ENCODE measurements around the gene MAGI3.
"Not testable (repeated sequence)": the region's sequence is repeated elsewhere in the genome, so short reads cannot be mapped to it uniquely, and the experiment has no call there.

MAGI3 gene

DNA sequence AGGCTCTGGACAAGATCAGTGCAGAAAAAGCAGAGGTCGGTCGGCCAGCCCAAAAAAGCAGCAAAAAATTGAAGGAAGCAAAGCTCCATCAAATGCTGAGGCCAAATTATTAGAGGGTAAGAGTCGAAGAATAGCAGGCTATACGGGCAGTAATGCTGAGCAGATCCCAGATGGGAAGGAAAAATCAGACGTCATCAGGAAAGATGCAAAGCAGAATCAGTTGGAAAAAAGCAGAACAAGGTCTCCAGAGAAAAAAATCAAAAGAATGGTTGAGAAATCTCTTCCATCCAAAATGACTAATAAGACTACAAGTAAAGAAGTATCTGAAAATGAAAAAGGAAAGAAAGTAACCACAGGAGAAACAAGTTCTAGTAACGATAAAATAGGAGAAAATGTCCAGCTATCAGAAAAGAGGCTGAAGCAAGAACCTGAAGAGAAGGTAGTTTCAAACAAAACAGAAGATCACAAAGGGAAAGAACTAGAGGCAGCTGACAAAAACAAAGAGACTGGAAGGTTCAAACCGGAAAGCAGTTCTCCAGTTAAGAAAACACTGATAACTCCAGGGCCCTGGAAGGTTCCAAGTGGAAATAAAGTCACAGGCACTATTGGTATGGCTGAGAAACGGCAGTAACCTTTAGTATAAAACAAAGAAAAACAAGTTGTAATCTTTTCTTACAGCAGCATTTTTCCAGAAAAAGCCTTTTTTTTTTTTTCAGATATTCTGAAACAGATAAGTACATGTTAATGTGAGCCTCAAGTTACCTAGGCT is 293.3 kb downstream of the MAGI3 start:
- DNase-seq (ENCODE audit: low read depth in 3 of 3, low spot score in 1 of 3): no peak

DNA sequence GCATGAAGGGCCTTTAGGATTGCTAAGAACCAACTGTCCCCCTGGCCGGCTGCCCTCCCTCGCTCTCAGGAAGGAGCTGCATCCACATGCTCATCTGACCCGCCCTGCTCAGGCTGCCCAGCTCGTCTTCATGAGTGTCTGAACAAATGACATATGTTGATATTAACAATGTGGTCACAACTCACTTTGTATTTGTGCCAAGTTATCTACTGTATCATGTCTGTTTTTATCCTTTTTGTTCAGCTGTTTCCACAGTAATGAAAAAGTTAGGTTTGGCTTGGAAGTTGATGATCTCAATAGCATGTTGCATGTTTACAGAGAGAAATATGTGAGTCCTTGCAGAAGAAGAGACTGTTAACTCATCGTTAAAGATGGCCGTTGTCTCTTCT is 293.8 kb downstream of the MAGI3 start:
- no peak for DNase-seq (ENCODE audit: low read depth in 3 of 3, low spot score in 1 of 3)

GRCh38 chr1:113686891-113687618 is 296.7 kb downstream of the MAGI3 start:
- no peak for DNase-seq (ENCODE audit: low read depth in 3 of 3, low spot score in 1 of 3)

DNA sequence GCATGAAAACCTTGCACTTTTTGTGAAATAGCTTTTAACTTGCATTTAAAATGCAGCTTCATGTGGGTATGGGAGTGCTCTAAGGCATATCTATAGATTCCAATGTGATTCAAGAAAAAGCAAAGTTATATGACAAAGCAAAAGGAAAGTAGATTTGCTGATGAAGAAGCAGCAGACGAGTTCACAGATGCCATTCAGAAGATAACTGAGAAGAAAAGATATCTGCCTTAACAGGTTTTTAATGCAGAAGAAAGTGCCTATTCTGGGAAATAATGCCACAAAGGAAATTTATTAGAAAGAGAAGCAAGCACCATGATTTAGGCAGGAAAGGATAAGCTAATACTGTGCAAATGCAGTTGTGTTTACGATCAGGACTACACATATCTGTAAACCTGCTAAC is 300.9 kb downstream of the MAGI3 start:
- no peak for DNase-seq (ENCODE audit: low read depth in 3 of 3, low spot score in 1 of 3)

DNA sequence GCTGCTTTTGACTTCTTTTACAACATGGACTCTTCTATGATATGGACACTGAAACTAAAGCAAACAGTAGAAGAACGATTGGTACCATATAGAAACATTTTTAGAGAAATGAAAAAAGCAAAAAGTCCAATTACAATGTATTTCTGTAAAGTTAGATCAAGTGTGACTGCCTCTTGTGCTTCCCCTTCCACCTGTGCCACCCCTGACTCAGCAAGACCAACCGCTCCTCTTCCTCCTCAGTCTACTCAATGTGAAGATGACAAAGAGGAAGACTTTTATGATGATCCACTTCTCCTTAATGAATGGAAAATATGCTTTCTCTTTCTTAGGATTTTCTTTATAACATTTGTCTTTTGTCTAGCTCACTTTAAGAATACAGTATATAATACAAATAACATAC is 302.0 kb downstream of the MAGI3 start:
- no peak for DNase-seq (ENCODE audit: low read depth in 3 of 3, low spot score in 1 of 3)

- DNase-seq (ENCODE audit: low read depth in 3 of 3, low spot score in 1 of 3): no peak
These were observed 302.6 kb downstream of the MAGI3 start for GRCh38 chr1:113692824-113693431.

- no peak for DNase-seq (ENCODE audit: low read depth in 3 of 3, low spot score in 1 of 3)
These were observed 304.6 kb downstream of the MAGI3 start for GRCh38 chr1:113694910-113695309.

DNA sequence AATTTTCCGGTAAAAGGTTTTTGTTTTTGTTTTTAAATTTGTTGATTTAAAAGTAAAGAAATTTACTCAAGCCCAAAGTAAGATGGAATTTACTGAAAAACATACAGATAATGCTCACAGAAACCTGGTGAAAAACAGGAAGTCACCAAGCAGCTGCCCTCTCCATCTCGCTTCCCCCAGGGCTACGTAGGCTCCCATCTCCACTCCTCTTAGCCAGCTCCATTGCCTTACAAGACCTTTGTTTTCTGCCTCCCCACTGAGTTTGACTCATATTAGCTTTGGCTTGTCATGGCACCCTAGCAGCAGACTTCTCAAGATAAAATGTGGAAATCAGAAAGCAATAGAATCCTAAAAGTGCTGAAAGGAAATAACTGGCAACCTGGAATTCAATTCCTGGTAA is 311.1 kb downstream of the MAGI3 start:
- no peak for DNase-seq (ENCODE audit: low read depth in 3 of 3, low spot score in 1 of 3)

DNA sequence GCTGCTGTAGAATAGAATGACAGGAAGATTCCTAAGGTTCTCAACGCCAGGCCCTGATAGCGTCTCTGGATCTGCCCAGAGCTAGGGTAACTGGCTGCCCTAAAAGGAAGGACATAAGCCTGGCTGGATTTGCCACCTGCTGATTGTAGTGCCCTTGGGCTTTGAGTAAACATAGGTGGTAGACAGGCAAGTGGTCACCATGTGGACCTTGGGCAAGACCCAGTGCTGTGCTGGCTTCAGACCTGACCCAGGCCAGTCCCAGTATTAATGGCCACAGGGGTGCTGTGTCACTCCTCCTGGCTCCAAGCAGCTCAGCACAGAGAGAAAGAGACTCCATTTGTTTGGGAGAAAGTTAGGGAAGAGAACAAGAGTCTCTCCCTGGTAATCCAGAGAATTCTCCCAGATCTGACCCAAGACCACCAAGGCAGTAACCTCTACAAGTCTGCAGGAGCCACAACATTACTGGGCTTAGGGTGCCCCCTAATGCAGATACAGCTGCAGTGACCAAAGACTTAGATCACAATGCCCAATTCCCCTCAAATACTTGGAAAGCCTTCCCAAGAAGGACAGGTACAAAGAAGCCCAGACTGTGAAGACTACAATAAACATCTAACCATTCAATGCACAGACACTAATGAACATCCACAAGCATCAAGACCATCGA is 324.4 kb downstream of the MAGI3 start:
- DNase-seq (ENCODE audit: low read depth in 3 of 3, low spot score in 1 of 3): no peak

DNA sequence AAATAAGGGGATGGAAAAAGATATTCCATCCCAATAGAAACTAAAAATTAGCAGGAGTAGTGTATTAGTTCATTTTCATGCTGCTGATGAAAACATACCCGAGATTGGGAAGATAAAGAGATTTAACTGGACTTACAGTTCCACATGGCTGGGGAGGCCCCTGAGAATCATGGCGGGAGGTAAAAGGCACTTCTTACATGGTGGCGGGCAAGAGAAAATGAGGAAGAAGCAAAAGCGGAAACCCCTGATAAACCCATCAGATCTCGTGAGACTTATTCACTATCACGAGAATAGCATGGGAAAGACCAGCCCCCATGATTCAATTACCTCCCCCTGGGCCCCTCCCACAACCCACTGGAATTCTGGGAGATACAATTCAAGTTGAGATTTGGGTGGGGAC is 327.2 kb downstream of the MAGI3 start:
- DNase-seq (ENCODE audit: low read depth in 3 of 3, low spot score in 1 of 3): not testable (repeated sequence)

DNA sequence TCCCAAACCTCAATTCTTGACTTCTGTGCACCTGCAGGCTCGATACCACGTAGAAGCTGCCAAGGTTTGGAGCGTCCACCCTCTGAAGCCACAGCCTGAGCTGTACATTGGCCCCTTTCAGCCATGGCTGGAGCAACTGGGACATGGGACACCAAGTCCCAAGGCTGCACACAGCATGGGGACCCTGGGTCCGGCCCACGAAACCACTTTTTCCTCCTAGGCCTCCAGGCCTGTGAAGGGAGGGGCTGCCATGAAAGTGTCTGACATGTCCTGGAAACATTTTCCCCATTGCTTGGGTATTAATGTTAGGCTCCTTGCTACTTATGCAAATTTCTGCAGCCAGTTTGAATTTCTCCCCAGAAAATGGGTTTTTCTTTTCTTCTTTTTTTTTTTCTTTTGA is 328.3 kb downstream of the MAGI3 start:
- not testable (repeated sequence) for DNase-seq (ENCODE audit: low read depth in 3 of 3, low spot score in 1 of 3)

- no peak for DNase-seq (ENCODE audit: low read depth in 3 of 3, low spot score in 1 of 3)
These were observed 330.7 kb downstream of the MAGI3 start for GRCh38 chr1:113721010-113721409.

GRCh38 chr1:113732802-113733201 is 342.5 kb downstream of the MAGI3 start:
- DNase-seq (ENCODE audit: low read depth in 3 of 3, low spot score in 1 of 3): no peak

- DNase-seq (ENCODE audit: low read depth in 3 of 3, low spot score in 1 of 3): no peak
These were observed 344.2 kb downstream of the MAGI3 start for GRCh38 chr1:113734357-113735055.
